AG04450 (cell line): ENCODE data around the gene SAT2. TPM values are rescaled to one million over a fixed set of nuclear protein-coding genes. Genes with fewer than 3 reads are reported as not detected.
A peak's percentile ranks its signal among the peaks of the same experiment; 100 is the strongest.

Experiments used
- CTCF ChIA-PET: fragments of 300-600, 350-600 bp; formaldehyde crosslinking; extraction: SDS; loops from one replicate; lab custom pipeline; 2022; ENCODE audit warnings: antibody characterized with exemption, inconsistent platforms; lab: Charles Lee
- POLR2A ChIA-PET: fragments of 350-600 bp; formaldehyde crosslinking; extraction: SDS; loops from one replicate; lab custom pipeline; 2021; ENCODE audit warnings: antibody characterized with exemption, inconsistent platforms; lab: Yijun Ruan, JAX
- DNase-seq: peaks from one replicate; pipeline ENCODE4 v3.0.0-alpha.2; 2011; ENCODE audit warnings: low read depth, low spot score
- H3K27ac ChIP-seq: one replicate; pipeline ENCODE4 v1.5.1; 2012; ENCODE audit warnings: low read depth, low read length, control low read depth
- H3K27me3 ChIP-seq: one replicate; pipeline ENCODE4 v1.6.0; 2012; ENCODE audit warnings: low read length; ENCODE audit not compliant: control insufficient read depth, insufficient read depth
- H3K4me3 ChIP-seq: 2 replicates; pipeline ENCODE4 v1.5.1; 2011; ENCODE audit warnings: mild to moderate bottlenecking, low read depth, low read length, control low read depth
- H3K9me3 ChIP-seq: 2 replicates; pipeline ENCODE4 v1.5.1; 2012; ENCODE audit warnings: low read length; ENCODE audit not compliant: control insufficient read depth, insufficient read depth
- polyA plus RNA-seq: library from polyadenylated mRNA; depleted of rRNA; stranded (reverse); fragments of >200 nt; gene quantifications from 2 replicates; pipeline ENCODE4 v1.2.3, GENCODE V29; 2011
- TF ChIP-seq, protein P1 (sequence below): IDR thresholded peaks from 2 replicates; pipeline ENCODE4 v1.5.1; 2011; ENCODE audit warnings: low read depth, low read length, control low read depth, inconsistent platforms

Gene SAT2
- polyA plus RNA-seq, 1 experiment: 54.1 TPM

DNA sequence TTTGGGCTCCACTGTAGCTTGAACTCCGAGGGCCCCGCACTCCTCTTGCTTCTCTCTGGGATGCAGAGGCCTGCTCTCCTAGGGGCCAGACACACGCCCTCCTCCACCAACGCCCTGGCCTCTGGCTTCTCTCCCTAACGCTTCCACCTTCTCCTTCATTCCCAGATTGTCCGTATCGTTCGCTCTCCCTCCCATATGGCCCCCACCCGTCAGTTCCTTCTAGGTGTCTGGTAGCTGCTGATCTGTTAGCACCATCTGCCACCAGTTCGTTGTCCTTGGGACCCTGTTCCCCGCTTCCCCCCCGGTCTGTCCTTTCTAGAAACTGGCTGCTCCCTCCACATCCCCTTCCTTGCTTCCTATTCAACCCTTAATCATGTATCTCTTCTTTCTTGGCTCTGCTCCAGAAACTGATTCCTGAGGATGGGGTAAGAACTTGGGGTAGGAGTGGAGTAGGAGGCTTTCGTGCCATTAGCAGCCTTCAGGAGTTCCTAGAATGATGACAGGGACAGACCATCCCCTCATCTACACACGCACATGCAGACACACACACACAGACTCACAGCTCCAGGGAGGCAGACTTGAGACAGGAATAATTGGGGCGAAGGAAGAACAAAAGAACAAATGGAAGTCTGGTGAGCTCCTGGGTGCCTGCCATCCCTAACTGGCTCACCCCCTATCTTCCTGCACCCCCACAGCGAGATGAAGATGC is 27.4 kb upstream of the SAT2 start:
- ChIA-PET CTCF (interaction anchor here (0.8 to 1.4 kb wide), 2 partner anchors 23 to 33 kb away, joined by 3 read pairs; no protein-coding TSS in a partner anchor), POLR2A (interaction anchor here (1.2 kb wide), 1 partner anchor 12 kb away, joined by 3 read pairs; no protein-coding TSS in a partner anchor)
- DNase-seq: no peak
- H3K4me3 ChIP-seq: no peak overlapping the region
- H3K27ac ChIP-seq: no peak overlapping the region
- H3K9me3 ChIP-seq: no peaks in the 10 kb centered on the region; the same call in 1 of the 2 replicates
- TF ChIP-seq, protein P1, sequence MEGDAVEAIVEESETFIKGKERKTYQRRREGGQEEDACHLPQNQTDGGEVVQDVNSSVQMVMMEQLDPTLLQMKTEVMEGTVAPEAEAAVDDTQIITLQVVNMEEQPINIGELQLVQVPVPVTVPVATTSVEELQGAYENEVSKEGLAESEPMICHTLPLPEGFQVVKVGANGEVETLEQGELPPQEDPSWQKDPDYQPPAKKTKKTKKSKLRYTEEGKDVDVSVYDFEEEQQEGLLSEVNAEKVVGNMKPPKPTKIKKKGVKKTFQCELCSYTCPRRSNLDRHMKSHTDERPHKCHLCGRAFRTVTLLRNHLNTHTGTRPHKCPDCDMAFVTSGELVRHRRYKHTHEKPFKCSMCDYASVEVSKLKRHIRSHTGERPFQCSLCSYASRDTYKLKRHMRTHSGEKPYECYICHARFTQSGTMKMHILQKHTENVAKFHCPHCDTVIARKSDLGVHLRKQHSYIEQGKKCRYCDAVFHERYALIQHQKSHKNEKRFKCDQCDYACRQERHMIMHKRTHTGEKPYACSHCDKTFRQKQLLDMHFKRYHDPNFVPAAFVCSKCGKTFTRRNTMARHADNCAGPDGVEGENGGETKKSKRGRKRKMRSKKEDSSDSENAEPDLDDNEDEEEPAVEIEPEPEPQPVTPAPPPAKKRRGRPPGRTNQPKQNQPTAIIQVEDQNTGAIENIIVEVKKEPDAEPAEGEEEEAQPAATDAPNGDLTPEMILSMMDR: no peak
- peaks cover 53% of the 10 kb centered on the region for H3K27me3 ChIP-seq

DNA sequence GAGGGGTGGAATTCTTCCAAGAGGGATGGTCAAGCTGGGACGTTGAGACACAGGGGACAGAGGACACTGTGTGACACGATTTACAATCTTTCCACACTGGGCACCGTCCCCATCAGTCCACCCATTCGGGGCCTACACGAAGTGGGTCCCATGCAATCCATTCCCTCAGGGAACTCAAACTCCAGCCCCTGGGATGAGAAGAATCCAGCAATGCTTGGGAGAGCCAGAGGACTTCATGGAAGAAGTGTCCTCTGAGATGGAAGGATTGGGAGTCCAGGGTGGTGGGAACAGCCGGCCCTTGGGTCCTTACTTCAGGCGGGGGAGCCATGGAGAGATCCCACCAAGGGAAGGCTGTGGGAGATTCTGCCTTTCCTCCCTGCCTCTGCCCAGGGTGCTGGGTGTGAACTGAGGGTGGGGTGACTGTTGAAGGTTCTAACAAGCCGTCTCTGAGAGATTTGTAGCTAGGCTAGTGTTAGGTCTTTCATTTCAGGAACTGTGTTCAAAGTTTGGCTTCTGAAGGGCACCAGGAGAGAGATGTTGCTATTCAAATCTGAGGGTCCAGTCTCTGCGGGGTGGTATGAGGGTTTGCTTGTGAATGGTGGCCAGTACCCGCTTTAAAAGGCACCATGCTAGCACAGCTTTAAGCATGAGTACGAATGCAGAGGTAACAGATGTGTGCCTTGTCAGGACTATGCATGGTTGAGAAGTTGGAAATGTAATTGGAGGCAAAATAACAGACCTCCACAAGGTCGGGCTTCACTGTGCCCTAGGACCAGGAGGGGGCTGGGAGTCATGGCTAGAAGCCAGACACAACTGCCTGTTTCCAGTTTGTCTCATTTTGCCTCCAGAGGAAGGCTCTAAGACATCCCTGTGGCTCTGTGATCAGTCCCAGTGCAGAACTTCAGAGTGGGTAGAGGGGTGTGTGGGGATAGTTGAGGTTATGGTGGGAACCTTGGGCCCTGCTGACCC is 25.1 kb upstream of the SAT2 start:
- DNase-seq: no peak
- no peak overlapping the region for H3K4me3 ChIP-seq
- CTCF ChIA-PET: no interaction called here
- TF ChIP-seq, protein P1: no peak
- peaks cover 55% of the 10 kb centered on the region for H3K27me3 ChIP-seq
- H3K9me3 ChIP-seq: no peaks in the 10 kb centered on the region; the same call in 1 of the 2 replicates
- H3K27ac ChIP-seq: no peak overlapping the region
- POLR2A ChIA-PET: interaction anchor here (0.6 kb wide), 1 partner anchor 129 kb away, joined by 3 read pairs; no protein-coding TSS in a partner anchor

DNA sequence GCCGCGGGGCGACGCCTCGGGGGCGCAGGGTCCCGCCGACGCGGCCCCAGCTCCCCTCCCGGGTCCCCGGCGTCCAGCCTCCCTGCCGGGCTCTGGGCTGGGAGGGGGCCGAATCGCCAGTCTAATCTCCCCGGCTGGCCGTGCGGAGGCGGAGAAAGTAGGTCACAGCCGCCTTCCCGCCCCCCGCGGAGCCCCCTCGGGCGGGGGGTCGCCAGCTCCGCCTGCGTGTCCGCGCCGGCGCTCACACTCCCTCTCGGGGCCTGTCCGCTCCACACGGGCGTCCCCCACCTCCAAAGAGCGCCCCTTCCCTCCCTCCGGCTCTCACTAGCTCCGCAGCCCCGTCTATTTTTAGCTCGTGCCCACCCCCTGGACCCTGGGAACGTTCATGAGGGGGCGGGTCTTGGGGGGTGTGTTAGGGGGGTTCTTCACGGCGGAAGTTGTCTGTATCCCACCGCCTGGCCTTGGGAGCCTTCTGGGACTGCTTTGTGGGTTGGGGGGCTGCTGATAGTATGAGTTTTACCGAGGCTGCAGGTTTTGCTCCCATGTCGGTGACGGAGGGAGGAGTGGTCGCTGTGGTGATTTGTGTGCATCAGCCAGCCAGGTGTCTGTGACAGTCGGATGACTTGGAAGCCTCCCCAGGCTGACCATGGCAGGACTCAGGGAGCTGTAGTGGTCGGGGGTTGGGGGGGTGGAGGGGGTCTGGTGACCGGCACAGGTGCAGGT is 24.2 kb upstream of the SAT2 start:
- peak overlapping the region; percentile 10; the same call in 1 of the 2 replicates for H3K4me3 ChIP-seq
- no peaks in the 10 kb centered on the region; the same call in 1 of the 2 replicates for H3K9me3 ChIP-seq
- TF ChIP-seq, protein P1: no peak
- ChIA-PET CTCF (interaction anchor here (0.6 kb wide), 1 partner anchor 22 kb away, joined by 3 read pairs; the partner anchor contains the start of gene SHBG), POLR2A (interaction anchor here (0.6 kb wide), 1 partner anchor 129 kb away, joined by 3 read pairs; no protein-coding TSS in a partner anchor)
- H3K27ac ChIP-seq: no peak overlapping the region
- DNase-seq: no peak
- peaks cover 55% of the 10 kb centered on the region for H3K27me3 ChIP-seq

DNA sequence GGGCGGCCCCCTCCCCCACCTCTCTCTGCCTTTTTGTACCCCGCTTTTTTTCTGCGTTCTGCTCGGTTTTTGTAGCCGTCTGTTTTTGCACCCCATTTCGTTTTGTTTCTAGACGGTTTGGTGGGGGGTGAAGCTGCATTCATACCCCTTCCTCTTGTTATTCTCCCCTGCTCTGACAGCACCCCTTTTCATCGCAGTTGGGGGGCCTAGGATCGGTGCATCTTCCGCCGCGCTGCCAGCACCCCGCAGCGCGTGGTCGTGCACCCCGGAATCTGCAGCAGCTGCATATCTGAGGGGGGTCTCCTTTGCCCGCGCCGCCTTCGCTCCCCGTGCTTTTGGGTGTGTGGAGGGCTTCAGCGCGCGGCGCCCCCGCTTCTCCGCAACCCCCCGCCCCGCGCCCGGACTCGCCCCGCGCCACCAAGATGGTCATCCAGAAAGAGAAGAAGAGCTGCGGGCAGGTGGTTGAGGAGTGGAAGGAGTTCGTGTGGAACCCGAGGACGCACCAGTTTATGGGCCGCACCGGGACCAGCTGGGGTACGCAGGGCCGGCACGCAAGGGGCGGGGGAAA is 23.6 kb upstream of the SAT2 start:
- TF ChIP-seq, protein P1: no peak
- peak overlapping the region; percentile 22 for H3K4me3 ChIP-seq
- no peak for DNase-seq
- no peaks in the 10 kb centered on the region; the same call in 1 of the 2 replicates for H3K9me3 ChIP-seq
- H3K27me3 ChIP-seq: peaks cover 55% of the 10 kb centered on the region
- no peak overlapping the region for H3K27ac ChIP-seq
- POLR2A ChIA-PET: interaction anchor here (1.0 kb wide), 1 partner anchor 36 kb away, joined by 5 read pairs; the partner anchor contains the start of gene TP53
- CTCF ChIA-PET: interaction anchor here (0.6 to 1.5 kb wide), 6 partner anchors 12 to 37 kb away, joined by 3 to 10 read pairs (median 3); partner anchors contain the start of genes FXR2, SHBG and TP53
